WTC11 (cell line): Measurements from ENCODE around the gene PRAC2. TPM values are rescaled to one million over a fixed set of nuclear protein-coding genes. Genes with fewer than 3 reads are reported as not detected.

Experiments used
- ATAC-seq: fragments of 200-7000 bp; cut with Tn5 transposase; 2 replicates; pipeline ENCODE4 v1.10.0; 2021; ENCODE audit warnings: mild to moderate bottlenecking, moderate library complexity
- CTCF ChIA-PET: fragments of 300-600 bp; sonication (Branson Sonifier 250); formaldehyde crosslinking; loops from one replicate; lab custom pipeline; 2021; ENCODE audit warnings: antibody characterized with exemption; lab: Charles Lee
- POLR2A ChIA-PET: fragments of 350-600 bp; sonication (Branson Sonifier 250); formaldehyde crosslinking; loops from one replicate; lab custom pipeline; 2021; ENCODE audit warnings: antibody characterized with exemption; lab: Charles Lee
- DNase-seq: peaks from one replicate; pipeline ENCODE4 v3.0.0; 2021; ENCODE audit warnings: low spot score
- H3K27ac Mint-ChIP-seq: 2 replicates; pipeline ENCODE4 v1.8.0; 2021; ENCODE audit warnings: mixed read lengths
- H3K27me3 Mint-ChIP-seq: 2 replicates; pipeline ENCODE4 v1.8.0; 2021; ENCODE audit warnings: low read depth, mild to moderate bottlenecking, moderate library complexity, mixed read lengths
- H3K36me3 Mint-ChIP-seq: 2 replicates; pipeline ENCODE4 v1.8.0; 2021; ENCODE audit warnings: mixed read lengths
- H3K4me1 Mint-ChIP-seq: 2 replicates; pipeline ENCODE4 v1.8.0; 2022; ENCODE audit warnings: mixed read lengths
- H3K4me3 Mint-ChIP-seq: 2 replicates; pipeline ENCODE4 v1.8.0; 2021; ENCODE audit warnings: mild to moderate bottlenecking, moderate library complexity, mixed read lengths
- H3K9me3 Mint-ChIP-seq: 2 replicates; pipeline ENCODE4 v1.8.0; 2021; ENCODE audit warnings: mixed read lengths
- ATF2 ChIP-seq: sonication (generic); formaldehyde crosslinking; IDR thresholded peaks from 2 replicates; pipeline ENCODE4 v1.8.1; 2022; ENCODE audit warnings: low read depth, missing genetic modification reagents, borderline replicate concordance
- CREB1 ChIP-seq: sonication (generic); formaldehyde crosslinking; IDR thresholded peaks from 2 replicates; pipeline ENCODE4 v1.8.0; 2023; ENCODE audit warnings: mild to moderate bottlenecking, missing genetic modification reagents
- CTCF ChIP-seq: fragments of 200-600 bp; IDR thresholded peaks from 2 replicates; pipeline ENCODE4 v1.8.0; 2022; ENCODE audit warnings: antibody characterized with exemption
- EMX1 ChIP-seq: fragments of 250-450 bp; sonication (Bioruptor Pico); IDR thresholded peaks from 2 replicates; pipeline ENCODE4 v1.8.0; 2021; ENCODE audit warnings: mild to moderate bottlenecking
- ESRRA ChIP-seq: sonication (generic); formaldehyde crosslinking; IDR thresholded peaks from 2 replicates; pipeline ENCODE4 v1.8.1; 2022; ENCODE audit warnings: mild to moderate bottlenecking, missing genetic modification reagents, borderline replicate concordance
- IRF2 ChIP-seq: sonication (generic); formaldehyde crosslinking; IDR thresholded peaks from 2 replicates; pipeline ENCODE4 v1.8.0; 2022; ENCODE audit warnings: low read depth, missing genetic modification reagents, borderline replicate concordance
- JUN ChIP-seq: sonication (generic); formaldehyde crosslinking; IDR thresholded peaks from 2 replicates; pipeline ENCODE4 v1.8.0; 2023; ENCODE audit warnings: mild to moderate bottlenecking, missing genetic modification reagents
- RELA ChIP-seq: sonication (generic); formaldehyde crosslinking; IDR thresholded peaks from 2 replicates; pipeline ENCODE4 v1.8.1; 2022; ENCODE audit warnings: missing genetic modification reagents, mild to moderate bottlenecking, borderline replicate concordance
- ZNF121 ChIP-seq: sonication (generic); formaldehyde crosslinking; IDR thresholded peaks from 2 replicates; pipeline ENCODE4 v1.8.0; 2023; ENCODE audit warnings: missing genetic modification reagents
- ZNF281 ChIP-seq: sonication (generic); formaldehyde crosslinking; IDR thresholded peaks from 2 replicates; pipeline ENCODE4 v1.8.0; 2023; ENCODE audit warnings: mild to moderate bottlenecking, missing genetic modification reagents
- ZNF512 ChIP-seq: sonication (generic); formaldehyde crosslinking; IDR thresholded peaks from 2 replicates; pipeline ENCODE4 v1.8.1; 2022; ENCODE audit warnings: missing genetic modification reagents, borderline replicate concordance
- ZNF532 ChIP-seq: fragments of 250-450 bp; sonication (Bioruptor Pico); IDR thresholded peaks from 2 replicates; pipeline ENCODE4 v1.9.0; 2021; ENCODE audit warnings: mild to moderate bottlenecking, borderline replicate concordance
- total RNA-seq: library from RNA; stranded (reverse); gene quantifications from 3 replicates; pipeline ENCODE4 v1.2.3, GENCODE V29; 2021

PRAC2 gene
- total RNA-seq, 1 experiment from 2014 or later: 22.3 TPM

- TF ChIP-seq ZNF512 (no peak), RELA (no peak), CTCF (no peak)
Observed at GRCh38 chr17:48738424-48738802, 15.4 kb downstream of the PRAC2 start (continued).

GRCh38 chr17:48738803-48739526, 16.0 kb downstream of the PRAC2 start:
- ATAC-seq: peak; percentile 68
- POLR2A ChIA-PET: no interaction called here
- TF ChIP-seq ATF2 (CRISPR knock-in tag): no peak
- TF ChIP-seq EMX1 (CRISPR knock-in tag): no peak
- no peak for TF ChIP-seq ZNF121 (CRISPR knock-in tag)
- TF ChIP-seq ZNF281 (CRISPR knock-in tag): no peak
- no peak for TF ChIP-seq ZNF532
- no peak for TF ChIP-seq IRF2 (CRISPR knock-in tag)
- TF ChIP-seq ESRRA (CRISPR knock-in tag): no peak
- no peak for TF ChIP-seq JUN
- no peak for TF ChIP-seq CREB1
- no peak overlapping the region for H3K27ac Mint-ChIP-seq
- CTCF ChIA-PET: interaction anchor here (0.6 to 9.3 kb wide), 10 partner anchors 10 to 387 kb away, joined by 3 to 70 read pairs (median 10); partner anchors contain the start of genes HOXB13, PRAC1 and PRAC2
- no peaks in the 10 kb centered on the region for H3K9me3 Mint-ChIP-seq
- H3K4me1 Mint-ChIP-seq: peaks cover 15% of the 10 kb centered on the region
- H3K36me3 Mint-ChIP-seq: no peaks in the 10 kb centered on the region
- H3K4me3 Mint-ChIP-seq: peak overlapping the region; percentile 56
- no peak for DNase-seq
- H3K27me3 Mint-ChIP-seq: peaks cover 100% of the 10 kb centered on the region
